ENCODE data around the gene CBFB. TPM values are rescaled to one million over a fixed set of nuclear protein-coding genes. Genes with fewer than 3 reads are reported as not detected.

The CBFB gene
- total RNA-seq, 1 donor from 2014 or later, result 61.3 TPM

GRCh38 chr16:67043420-67043819, 14.5 kb downstream of the CBFB start:
- H3K27ac Mint-ChIP-seq (ENCODE audit: unreplicated experiment), result no peak overlapping the region
- H3K9me3 Mint-ChIP-seq (ENCODE audit: low read depth), result no peaks in the 10 kb centered on the region
- peaks cover 30% of the 10 kb centered on the region for H3K4me1 Mint-ChIP-seq (ENCODE audit: low read depth)
- H3K4me3 Mint-ChIP-seq (ENCODE audit: unreplicated experiment), result no peak overlapping the region
- peaks cover 6% of the 10 kb centered on the region for H3K36me3 Mint-ChIP-seq (ENCODE audit: low read depth)
- no peak for TF ChIP-seq CTCF (IDR thresholded peaks at IDR 0.05)
- no peak for DNase-seq (ENCODE audit: low spot score)
- H3K27me3 Mint-ChIP-seq (ENCODE audit: low read depth), result no peaks in the 10 kb centered on the region

GRCh38 chr16:67050796-67051195, 21.8 kb downstream of the CBFB start:
- Mint-ChIP-seq H3K9me3 (ENCODE audit: low read depth) (no peaks in the 10 kb centered on the region), H3K4me1 (ENCODE audit: low read depth) (peaks cover 29% of the 10 kb centered on the region), H3K36me3 (ENCODE audit: low read depth) (peaks cover 4% of the 10 kb centered on the region), H3K4me3 (ENCODE audit: unreplicated experiment) (no peak overlapping the region), H3K27ac (ENCODE audit: unreplicated experiment) (peak overlapping the region; percentile 74), H3K27me3 (ENCODE audit: low read depth) (no peaks in the 10 kb centered on the region)
- no peak for DNase-seq (ENCODE audit: low spot score)
- no peak for TF ChIP-seq CTCF (IDR thresholded peaks at IDR 0.05)

GRCh38 chr16:67052399-67052798, 23.4 kb downstream of the CBFB start:
- Mint-ChIP-seq H3K27ac (ENCODE audit: unreplicated experiment) (no peak overlapping the region), H3K27me3 (ENCODE audit: low read depth) (no peaks in the 10 kb centered on the region), H3K4me3 (ENCODE audit: unreplicated experiment) (no peak overlapping the region), H3K4me1 (ENCODE audit: low read depth) (peaks cover 33% of the 10 kb centered on the region), H3K36me3 (ENCODE audit: low read depth) (peaks cover 4% of the 10 kb centered on the region), H3K9me3 (ENCODE audit: low read depth) (no peaks in the 10 kb centered on the region)
- TF ChIP-seq CTCF (IDR thresholded peaks at IDR 0.05), result no peak
- no peak for DNase-seq (ENCODE audit: low spot score)

GRCh38 chr16:67053767-67054334, 24.9 kb downstream of the CBFB start:
- Mint-ChIP-seq H3K4me1 (ENCODE audit: low read depth) (peaks cover 32% of the 10 kb centered on the region), H3K27me3 (ENCODE audit: low read depth) (no peaks in the 10 kb centered on the region), H3K9me3 (ENCODE audit: low read depth) (no peaks in the 10 kb centered on the region), H3K36me3 (ENCODE audit: low read depth) (peaks cover 4% of the 10 kb centered on the region), H3K27ac (ENCODE audit: unreplicated experiment) (peak overlapping the region; percentile 81), H3K4me3 (ENCODE audit: unreplicated experiment) (no peak overlapping the region)
- no peak for TF ChIP-seq CTCF (IDR thresholded peaks at IDR 0.05)
- DNase-seq (ENCODE audit: low spot score), result no peak

- no peak for DNase-seq (ENCODE audit: low spot score)
- Mint-ChIP-seq H3K4me3 (ENCODE audit: unreplicated experiment) (no peak overlapping the region), H3K9me3 (ENCODE audit: low read depth) (no peaks in the 10 kb centered on the region), H3K4me1 (ENCODE audit: low read depth) (peaks cover 32% of the 10 kb centered on the region), H3K27me3 (ENCODE audit: low read depth) (no peaks in the 10 kb centered on the region), H3K27ac (ENCODE audit: unreplicated experiment) (peak overlapping the region; percentile 81), H3K36me3 (ENCODE audit: low read depth) (peaks cover 4% of the 10 kb centered on the region)
- no peak for TF ChIP-seq CTCF (IDR thresholded peaks at IDR 0.05)
Observed at GRCh38 chr16:67054901-67055300, 26.0 kb downstream of the CBFB start.
